ENCODE data around the gene SHKBP1.
A peak's percentile ranks its signal among the peaks of the same experiment; 100 is the strongest.
"Not testable (repeated sequence)": the region's sequence is repeated elsewhere in the genome, so short reads cannot be mapped to it uniquely, and the experiment has no call there.

Gene SHKBP1

DNA sequence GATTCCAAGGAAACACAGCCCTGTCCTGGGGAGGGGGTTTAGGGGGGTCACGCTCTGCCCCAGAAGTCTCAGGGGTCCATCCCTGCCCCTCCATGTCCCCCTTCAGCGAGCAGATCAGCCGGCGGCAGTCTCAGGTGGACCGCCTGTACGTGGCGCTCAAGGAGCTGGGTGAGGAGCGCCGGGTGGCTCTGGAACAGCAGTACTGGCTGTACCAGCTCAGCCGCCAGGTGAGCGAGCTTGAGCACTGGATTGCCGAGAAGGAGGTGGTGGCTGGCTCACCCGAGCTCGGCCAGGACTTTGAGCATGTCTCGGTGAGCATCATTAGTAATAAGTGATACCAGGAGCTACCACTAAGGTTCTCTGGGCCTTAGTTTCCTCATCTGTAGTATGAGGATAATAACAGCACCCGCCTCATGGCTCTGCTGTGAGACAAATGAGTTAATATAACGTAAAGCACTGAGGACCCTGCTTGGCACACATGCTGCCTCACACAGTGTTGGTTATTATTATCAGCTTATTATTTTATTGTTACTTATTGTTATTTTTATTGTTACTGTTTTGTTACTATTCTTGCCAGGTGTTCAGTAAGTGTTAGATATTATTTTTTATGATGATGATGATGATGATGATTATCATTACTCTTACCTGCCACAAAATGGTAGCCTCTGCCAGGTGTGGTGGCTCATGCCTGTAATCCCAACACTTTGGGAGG lies 20.5 kb upstream of the SHKBP1 start:
- DNase-seq (ENCODE audit: low read depth in 3 of 3), result no peak

DNA sequence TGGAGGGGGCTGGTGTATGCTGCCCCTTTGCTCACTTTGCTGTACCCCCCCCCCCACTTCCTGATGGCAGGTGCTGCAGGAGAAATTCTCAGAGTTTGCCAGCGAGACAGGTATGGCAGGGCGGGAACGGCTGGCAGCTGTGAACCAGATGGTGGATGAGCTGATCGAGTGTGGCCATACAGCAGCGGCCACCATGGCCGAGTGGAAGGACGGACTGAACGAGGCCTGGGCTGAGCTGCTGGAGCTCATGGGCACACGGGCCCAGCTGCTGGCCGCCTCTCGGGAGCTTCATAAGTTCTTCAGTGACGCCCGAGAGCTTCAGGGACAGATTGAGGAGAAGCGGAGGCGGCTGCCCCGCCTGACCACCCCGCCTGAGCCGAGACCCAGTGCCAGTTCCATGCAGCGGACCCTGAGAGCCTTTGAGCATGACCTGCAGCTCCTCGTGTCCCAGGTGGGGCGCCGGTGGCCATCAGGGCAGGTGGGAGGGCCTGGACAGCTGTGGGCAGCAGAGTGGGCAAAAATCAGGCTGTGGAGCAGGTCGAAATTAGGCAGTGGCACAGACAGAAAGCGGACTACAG lies 19.6 kb upstream of the SHKBP1 start:
- no peak for DNase-seq (ENCODE audit: low read depth in 3 of 3)

DNA sequence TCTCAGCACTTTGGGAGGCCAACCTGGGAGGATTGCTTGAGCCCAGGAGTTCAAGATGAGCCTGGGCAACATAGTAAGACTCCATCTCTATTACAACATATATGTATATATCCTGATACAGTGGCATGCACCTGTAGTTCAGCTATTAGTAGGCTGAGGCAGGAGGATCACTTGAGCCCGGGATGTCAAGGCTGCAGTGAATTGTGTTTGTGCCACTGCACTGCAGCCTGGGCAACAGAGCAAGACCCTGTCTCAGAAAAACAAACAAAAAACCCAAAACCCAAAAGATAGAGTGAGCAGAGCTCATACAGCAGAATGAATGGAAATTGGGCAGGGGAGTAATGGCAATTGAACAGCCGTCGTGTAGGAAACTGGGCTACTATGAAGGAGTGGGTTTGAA lies 17.3 kb upstream of the SHKBP1 start:
- no peak for DNase-seq (ENCODE audit: low read depth in 3 of 3)

DNA sequence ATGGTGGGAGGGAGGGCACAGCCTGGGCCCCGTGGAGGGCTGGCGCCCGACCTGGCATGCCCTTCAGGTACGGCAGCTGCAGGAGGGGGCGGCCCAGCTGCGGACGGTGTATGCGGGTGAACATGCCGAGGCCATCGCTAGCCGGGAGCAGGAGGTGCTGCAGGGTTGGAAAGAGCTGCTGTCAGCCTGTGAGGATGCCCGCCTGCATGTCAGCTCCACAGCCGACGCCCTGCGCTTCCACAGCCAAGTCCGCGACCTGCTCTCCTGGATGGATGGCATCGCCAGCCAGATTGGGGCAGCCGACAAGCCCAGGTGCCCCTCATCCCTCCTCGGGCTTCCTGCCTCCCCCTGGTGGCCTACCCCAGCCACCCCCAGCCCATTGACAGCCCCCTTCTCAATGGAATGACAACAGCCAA lies 16.6 kb upstream of the SHKBP1 start:
- DNase-seq (ENCODE audit: low read depth in 3 of 3), result no peak

DNA sequence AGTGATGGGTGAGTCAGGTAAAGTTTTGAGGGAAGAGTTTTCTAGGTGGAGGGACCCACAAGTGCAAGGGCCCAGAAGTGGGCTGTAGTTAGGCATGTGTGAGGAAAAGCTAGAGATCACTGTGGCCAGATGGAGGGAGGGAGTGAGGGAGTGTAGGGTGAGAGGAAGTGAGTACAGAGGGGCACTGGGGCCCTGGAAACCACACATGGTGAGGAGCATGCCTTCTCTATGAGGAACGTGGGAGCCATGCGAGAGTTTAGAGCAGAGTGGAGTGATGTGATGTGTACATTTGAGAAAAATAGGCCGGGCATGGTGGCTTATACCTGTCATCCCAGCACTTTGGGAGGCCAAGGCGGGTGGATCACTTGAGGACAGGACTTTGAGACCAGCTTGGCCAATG lies 14.7 kb upstream of the SHKBP1 start:
- no peak for DNase-seq (ENCODE audit: low read depth in 3 of 3)

DNA sequence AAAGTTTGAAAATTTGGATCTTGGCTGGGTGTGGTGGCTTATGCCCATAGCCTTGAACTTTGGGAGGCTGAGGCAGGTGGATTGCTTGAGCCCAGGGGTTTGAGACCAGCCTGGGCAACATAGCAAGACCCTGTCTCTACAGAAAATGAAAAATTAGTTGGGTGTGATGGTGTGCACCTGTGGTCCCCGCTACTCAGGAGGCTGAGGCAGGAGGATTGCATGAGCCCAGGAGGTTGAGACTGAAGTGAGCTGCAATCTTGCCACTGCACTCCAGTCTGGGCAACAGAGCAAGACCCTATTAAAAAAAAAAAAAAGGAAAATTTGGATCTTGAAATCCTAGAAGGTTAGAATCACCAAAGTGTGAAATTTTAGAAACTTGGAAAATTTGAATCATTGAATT lies 12.1 kb upstream of the SHKBP1 start:
- DNase-seq (ENCODE audit: low read depth in 3 of 3), result not testable (repeated sequence)

DNA sequence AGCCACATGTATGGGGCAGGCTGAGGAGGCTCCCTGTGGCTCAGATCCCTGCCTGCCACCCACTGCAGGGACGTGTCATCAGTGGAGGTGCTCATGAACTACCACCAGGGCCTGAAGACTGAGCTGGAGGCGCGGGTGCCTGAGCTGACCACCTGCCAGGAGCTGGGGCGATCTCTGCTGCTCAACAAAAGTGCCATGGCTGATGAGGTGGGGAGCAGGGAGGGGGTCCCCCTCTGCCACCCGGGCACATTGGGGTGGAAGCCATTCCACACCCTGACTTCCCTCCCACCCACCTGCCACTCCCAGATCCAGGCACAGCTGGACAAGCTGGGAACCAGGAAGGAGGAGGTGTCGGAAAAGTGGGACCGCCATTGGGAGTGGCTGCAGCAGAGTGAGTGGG lies 11.3 kb upstream of the SHKBP1 start:
- no peak for DNase-seq (ENCODE audit: low read depth in 3 of 3)

DNA sequence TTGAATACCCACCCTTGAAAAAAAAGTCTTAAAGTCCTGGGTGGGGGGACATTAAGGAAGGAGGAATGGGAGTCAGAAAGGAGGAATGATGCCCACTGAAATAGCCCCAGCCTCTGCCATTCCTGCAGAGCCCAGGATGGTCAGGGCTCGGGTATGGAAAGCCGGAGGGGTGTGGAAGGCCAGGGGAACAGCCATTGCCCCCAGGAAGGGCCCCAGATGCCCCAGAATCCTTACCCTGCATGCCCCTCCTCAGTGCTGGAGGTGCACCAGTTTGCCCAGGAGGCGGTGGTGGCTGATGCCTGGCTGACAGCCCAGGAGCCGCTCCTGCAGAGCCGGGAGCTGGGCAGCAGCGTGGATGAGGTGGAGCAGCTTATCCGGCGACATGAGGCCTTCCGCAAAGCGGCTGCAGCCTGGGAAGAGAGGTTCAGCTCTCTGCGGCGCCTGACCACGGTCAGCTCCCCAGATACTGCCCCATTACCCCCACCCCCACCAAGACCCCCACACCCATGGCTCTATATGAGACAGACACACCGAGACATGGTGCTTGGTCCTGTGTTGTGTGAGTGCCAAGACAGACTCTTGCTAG lies 10.7 kb upstream of the SHKBP1 start:
- no peak for DNase-seq (ENCODE audit: low read depth in 3 of 3)

DNA sequence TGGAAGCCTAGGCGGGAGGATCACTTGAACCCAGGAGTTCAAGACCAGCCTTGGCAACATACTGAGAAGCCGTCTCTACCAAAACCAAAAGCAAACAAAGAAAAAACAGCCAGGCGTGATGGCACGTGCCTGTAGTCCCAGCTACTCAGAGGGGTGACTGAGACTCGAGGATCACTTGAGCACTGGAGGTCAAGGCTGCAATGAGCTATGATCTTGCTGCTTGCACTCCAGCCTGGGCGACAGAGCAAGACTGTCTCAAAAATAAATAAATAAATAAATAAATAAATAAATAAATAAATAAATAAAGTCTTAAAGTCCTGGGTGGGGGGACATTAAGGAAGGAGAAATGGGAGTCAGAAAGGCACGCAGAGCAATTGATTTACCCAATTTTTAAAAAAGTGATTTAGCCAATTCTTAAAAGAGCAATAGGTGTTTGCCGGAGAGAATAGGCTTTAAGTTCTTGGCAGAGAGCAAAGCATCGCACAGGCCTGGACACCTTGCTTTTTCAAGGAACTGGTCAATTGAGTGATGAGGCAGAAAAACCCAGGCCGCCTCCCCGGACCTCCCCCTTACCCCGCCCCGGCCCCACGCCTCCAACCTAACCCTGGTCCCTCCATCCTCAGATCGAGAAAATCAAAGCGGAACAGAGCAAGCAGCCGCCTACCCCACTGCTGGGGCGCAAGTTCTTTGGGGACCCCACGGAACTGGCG lies 9.5 kb upstream of the SHKBP1 start:
- no peak for DNase-seq (ENCODE audit: low read depth in 3 of 3)

DNA sequence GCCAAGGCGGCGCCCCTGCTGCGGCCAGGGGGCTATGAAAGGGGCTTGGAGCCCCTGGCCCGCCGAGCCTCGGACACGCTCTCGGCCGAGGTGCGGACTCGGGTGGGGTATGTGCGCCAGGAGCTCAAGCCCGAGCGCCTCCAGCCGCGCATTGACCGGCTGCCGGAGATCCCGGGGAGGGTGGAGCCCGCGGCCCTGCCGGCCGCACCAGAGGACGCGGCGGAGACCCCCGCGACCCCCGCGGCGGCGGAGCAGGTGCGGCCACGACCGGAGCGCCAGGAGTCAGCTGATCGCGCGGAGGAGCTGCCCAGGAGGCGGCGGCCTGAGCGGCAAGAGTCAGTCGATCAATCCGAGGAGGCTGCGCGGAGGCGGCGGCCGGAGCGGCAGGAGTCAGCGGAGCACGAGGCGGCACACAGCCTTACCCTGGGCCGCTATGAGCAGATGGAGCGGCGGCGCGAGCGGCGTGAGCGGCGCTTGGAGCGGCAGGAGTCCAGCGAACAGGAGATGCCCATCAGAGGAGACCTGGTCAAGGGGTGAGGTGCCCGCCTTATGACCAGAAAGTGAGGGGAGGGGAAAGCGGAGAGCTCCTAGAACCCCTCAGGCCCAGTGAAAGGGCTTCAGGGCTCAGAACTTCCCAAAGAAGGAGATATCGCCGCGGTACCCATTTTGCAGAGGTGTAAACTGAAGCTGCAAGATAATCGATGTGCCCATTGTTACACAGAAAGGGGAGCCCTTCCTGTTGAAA lies 8.8 kb upstream of the SHKBP1 start:
- DNase-seq (ENCODE audit: low read depth in 3 of 3), result no peak

DNA sequence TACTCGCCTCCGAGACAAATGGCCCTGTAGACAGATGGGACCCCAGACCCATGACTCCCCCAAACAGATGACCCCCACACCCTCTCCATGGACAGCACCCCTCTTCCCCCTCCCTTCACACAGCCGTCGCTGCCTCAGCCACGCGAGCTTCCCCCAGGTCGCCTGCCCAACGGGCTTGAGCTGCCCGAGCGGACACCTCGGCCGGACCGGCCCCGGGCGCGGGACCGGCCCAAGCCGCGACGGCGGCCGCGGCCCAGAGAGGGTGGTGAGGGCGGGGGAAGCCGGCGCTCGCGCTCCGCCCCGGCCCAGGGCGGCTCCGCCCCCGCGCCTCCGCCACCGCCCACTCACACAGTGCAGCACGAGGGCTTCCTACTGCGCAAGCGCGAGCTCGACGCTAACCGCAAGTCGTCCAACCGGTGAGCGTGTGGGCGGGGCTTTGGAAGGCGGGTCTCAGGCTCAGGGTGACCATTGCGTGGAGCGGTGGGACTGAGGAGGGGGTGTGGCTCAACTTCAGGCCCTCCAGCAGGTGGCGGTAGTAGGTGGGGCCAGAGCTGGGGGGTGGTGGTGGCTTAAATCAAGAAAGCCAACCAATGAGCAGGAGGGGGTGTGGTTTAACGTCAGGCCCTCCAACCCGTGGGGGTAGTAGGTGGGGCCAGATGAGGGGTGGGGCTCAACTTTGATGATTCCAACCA lies 6.2 kb upstream of the SHKBP1 start:
- DNase-seq (ENCODE audit: low read depth in 3 of 3), result peak; percentile 88 to 92 (median 88)

DNA sequence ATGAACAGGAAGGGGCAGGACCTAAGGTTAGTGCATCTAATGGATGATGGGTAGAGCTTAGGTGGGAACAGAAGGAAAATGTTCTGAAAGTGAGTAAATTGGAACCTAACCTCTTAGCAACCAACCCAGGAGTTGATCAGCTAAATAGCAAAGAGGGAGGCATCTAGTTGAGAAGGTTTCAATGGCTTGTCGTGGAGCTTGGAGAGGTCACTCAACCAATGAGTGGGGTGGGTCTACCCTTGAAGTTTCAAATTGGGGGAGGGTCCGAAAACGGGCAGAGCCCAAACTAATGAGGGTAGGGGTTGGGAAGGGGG lies 5.7 kb upstream of the SHKBP1 start:
- DNase-seq (ENCODE audit: low read depth in 3 of 3), result no peak

DNA sequence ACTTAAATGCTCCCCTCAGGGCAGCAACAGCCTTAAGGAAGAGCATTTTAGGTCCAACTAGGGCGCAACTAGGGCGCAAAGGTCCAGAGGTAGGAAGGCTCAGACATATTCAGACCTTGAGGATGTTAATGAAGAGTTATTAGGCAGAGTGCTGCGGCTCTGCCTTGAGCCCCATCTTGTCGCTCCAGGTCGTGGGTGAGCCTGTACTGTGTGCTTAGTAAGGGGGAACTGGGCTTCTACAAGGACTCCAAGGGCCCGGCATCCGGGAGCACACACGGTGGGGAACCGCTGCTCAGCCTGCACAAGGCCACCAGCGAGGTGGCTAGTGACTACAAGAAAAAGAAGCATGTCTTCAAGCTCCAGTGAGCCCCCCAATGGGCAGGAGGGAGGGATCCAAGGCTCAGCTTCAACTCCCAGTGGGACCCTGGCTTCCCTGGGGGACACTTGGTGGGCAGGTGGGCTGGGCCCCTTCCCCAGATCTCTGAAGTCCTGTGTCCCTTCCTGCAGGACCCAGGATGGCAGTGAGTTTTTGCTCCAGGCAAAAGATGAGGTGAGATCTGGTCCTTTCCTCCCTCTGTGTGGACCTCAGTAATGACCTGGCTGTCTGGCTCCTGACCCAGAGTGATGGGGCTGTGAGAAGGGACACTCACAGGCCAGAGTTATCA lies 4.7 kb upstream of the SHKBP1 start:
- no peak for DNase-seq (ENCODE audit: low read depth in 3 of 3)

DNA sequence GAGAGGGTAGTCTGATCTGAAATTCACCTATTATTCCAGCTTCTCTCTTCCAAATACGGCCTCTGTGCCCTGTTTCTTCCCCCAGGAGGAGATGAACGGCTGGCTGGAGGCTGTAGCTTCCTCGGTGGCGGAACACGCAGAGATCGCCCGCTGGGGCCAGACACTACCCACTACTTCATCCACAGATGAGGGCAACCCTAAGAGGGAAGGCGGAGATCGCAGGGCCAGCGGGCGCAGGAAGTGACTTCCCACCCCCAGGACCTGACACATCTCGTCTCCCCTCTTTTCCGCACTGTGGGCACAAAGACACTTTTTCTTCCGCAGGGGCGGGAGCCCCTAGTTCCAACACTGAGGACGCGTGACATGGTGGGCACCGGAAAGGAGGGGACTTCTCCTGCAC lies 1.3 kb upstream of the SHKBP1 start:
- DNase-seq (ENCODE audit: low read depth in 3 of 3), result no peak

DNA sequence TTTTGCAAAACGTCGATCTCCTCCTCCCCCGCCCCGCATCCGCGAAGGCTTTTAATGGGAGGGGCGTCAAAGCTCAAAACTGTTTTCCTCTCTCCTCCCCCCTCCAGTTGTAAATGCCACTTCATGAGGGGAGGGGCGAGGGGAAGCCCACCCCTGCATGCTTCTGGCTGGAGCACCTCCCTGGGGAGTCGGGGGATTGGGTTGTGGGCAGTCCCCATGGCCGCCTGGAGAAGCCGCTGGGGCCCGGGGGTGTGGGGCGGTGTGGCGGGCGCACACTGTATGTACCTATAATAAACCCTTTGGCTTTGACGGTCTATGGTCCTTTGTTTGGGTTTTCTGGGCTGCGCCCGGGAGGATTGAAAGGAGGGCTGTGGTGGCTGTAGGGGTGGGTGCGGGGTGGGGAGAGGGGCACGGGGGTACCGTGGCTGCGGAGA lies 505 bp upstream of the SHKBP1 start:
- no peak for DNase-seq (ENCODE audit: low read depth in 3 of 3)

DNA sequence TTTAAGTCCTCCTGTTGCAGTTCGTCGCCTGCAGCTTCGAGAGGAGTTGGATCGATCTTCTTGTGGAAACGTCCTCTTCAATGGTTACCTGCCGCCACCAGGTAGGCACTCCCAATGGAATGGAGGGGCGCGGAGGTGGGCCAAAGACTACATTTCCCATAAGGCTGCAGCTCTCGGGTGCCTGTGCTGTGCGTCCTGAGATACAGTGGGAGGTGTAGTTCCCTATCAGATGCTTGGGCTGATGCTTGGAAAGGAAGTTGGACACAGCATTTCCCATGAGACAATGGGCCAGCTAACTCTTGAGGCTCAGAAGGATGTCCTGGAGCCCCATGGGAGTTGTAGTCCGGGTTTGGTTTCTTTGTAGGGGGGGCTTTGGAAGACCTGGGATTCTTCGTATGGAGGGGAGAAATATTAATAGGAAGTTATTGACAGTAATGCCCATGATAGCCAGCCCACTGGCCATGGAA lies 1.8 kb downstream of the SHKBP1 start:
- no peak for DNase-seq (ENCODE audit: low read depth in 3 of 3)

DNA sequence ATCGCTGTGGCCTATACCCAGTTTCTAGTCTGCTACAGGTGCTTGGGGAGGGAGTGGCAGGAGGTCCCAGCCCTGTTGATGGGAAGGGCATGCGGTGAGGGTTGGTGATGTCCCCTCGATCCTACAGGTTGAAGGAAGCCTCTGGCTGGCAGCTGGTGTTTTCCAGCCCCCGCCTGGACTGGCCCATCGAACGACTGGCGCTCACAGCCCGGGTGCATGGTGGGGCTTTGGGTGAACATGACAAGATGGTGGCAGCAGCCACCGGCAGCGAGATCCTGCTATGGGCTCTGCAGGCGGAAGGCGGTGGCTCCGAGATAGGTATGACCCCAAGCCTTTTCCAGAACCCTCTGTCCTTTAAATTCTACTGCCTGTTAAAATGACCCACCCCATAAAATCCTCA lies 3.9 kb downstream of the SHKBP1 start:
- no peak for DNase-seq (ENCODE audit: low read depth in 3 of 3)

DNA sequence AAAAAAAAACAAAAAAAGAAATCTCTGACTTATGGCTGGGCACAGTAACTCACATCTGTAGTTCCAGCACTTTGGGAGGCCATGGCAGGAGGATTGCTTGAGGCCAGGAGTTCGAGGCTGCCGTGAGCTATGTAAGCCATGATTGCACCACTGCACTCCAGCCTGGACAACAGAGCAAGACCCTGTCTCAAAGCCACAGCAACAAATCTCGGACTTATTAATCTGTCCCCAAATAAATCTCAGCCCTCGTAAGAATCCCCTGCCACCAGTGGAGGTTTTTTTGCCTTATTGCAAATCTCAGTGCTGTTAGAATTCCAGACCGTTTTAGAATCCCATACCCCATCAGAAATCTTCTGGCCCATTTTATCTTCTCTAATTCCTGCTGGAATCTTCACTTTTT lies 4.9 kb downstream of the SHKBP1 start:
- no peak for DNase-seq (ENCODE audit: low read depth in 3 of 3)

DNA sequence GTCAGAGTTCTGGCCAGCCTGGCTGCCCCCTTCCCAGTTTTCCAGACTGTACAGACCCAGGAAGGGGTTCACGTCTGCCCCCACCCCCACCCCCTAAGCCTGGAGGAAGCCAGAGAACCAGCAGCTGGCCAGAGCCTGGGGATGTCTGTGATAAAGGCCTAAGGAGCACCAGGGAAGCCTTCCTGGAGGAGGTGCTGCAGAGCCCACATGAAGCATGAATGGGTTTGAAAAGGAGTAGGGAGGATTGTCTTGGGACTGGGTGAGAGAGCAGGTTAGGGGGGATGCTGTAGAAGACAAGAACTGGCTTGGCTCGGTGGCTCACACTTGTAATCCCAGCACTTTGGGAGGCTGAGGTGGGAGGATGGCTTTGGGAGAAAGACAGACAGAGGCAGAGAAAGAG lies 5.8 kb downstream of the SHKBP1 start:
- no peak for DNase-seq (ENCODE audit: low read depth in 3 of 3)

DNA sequence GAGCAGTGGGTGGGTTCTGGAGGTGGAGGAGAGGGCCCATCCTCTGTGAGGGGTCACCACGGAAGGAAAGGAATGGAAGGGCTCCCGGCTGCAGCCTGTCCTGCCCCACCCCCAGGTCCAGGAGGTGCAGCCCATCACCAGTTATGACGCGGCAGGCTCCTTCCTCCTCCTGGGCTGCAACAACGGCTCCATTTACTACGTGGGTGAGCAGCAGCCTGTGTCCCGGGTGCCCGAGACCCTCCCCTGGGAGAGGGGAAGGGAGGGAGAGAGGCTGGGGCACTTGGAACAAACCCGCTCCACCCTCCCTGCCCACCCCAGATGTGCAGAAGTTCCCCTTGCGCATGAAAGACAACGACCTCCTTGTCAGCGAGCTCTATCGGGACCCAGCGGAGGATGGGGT lies 6.6 kb downstream of the SHKBP1 start:
- DNase-seq (ENCODE audit: low read depth in 3 of 3), result no peak

DNA sequence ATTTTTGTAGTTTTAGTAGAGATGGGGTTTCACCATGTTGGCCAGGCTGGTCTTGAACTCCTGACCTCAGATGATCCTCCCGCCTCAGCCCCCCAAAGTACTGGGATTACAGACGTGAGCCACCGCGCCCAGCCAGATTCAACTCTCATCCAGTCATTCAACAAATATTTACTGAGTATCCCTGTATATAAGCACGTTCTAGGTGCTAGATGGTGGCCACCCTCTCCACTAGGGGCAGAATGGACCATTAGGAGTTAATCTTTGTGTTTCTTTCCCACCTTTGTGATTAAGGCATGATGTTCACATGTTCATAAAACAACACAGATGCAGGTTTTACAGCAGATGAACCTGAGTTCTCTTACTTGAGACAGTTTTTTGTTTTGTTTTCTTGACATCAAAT lies 7.3 kb downstream of the SHKBP1 start:
- no peak for DNase-seq (ENCODE audit: low read depth in 3 of 3)
